HepG2 (cell line): ENCODE results near the gene CEBPB. TPM values are rescaled to one million over a fixed set of nuclear protein-coding genes. Genes with fewer than 3 reads are reported as not detected.

ENCODE experiments used
- polyA plus RNA-seq, 8 experiments: library from polyadenylated mRNA; depleted of rRNA in 3 of 8; stranded (reverse) in 7 of 8; unstranded in 1 of 8; fragments of >200 nt; fragmentation: Illumina TruSeq in 4 of 8; extraction: Trizol in 4 of 8; gene quantifications; 2 replicates each; pipeline versions ENCODE4 v1.2.1 to v1.2.3, GENCODE V29; 2011 to 2016; ENCODE audit warnings: low read depth in 4 of 8, missing spikeins in 1 of 8, mixed read lengths in 1 of 8; ENCODE audit not compliant: insufficient read depth in 1 of 8
- total RNA-seq, 5 experiments: library from RNA; depleted of rRNA; stranded (reverse); fragments of >200 nt; fragmentation: Illumina TruSeq; extraction: Trizol; gene quantifications; 2 replicates each; pipeline ENCODE4 v1.2.3, GENCODE V29; 2016; ENCODE audit warnings: low read depth in 1 of 5
- TF ChIP-seq, protein P1 (sequence below): sonication (generic); formaldehyde crosslinking; IDR thresholded peaks from 2 replicates; pipeline ENCODE4 v1.4.0; 2020; ENCODE audit warnings: missing genetic modification reagents
- TF ChIP-seq, protein P2 (sequence below), 2 experiments: sonication (generic) in 1 of 2; formaldehyde crosslinking in 1 of 2; IDR thresholded peaks; 2 replicates each; pipeline versions ENCODE4 v1.6.1 to v1.9.0; 2014 to 2022; ENCODE audit warnings: antibody characterized with exemption in 1 of 2, borderline replicate concordance in 1 of 2, inconsistent platforms in 1 of 2, low read depth in 1 of 2, missing genetic modification reagents in 1 of 2

Gene CEBPB
- total and polyA plus RNA-seq, 2 of the 13 experiments (the other 11 are each of a cell fraction or from before 2014, with no cell fraction given), result 18.5 to 28.2 TPM

DNA sequence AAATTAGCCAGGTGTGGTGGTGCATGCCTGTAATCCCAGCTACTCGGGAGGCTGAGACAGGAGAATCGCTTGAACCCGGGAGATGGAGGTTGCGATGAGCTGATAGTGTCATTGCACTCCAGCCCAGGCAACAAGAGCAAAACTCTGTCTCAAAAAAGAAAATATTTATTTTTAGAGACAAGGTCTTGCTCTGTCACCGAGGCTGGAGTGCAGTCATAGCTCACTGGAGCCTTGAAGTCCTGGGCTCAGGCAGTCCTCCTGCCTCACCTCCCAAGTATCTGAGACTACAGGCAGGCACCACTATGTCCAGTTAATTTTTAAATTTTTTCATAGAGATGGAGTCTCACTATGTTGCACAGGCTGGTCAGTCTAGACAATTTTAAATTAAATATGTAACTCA, 16.2 kb upstream of the CEBPB start (continued):
- TF ChIP-seq, protein P1, sequence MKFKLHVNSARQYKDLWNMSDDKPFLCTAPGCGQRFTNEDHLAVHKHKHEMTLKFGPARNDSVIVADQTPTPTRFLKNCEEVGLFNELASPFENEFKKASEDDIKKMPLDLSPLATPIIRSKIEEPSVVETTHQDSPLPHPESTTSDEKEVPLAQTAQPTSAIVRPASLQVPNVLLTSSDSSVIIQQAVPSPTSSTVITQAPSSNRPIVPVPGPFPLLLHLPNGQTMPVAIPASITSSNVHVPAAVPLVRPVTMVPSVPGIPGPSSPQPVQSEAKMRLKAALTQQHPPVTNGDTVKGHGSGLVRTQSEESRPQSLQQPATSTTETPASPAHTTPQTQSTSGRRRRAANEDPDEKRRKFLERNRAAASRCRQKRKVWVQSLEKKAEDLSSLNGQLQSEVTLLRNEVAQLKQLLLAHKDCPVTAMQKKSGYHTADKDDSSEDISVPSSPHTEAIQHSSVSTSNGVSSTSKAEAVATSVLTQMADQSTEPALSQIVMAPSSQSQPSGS (CRISPR knock-in tag), result no peak
- TF ChIP-seq, protein P2, sequence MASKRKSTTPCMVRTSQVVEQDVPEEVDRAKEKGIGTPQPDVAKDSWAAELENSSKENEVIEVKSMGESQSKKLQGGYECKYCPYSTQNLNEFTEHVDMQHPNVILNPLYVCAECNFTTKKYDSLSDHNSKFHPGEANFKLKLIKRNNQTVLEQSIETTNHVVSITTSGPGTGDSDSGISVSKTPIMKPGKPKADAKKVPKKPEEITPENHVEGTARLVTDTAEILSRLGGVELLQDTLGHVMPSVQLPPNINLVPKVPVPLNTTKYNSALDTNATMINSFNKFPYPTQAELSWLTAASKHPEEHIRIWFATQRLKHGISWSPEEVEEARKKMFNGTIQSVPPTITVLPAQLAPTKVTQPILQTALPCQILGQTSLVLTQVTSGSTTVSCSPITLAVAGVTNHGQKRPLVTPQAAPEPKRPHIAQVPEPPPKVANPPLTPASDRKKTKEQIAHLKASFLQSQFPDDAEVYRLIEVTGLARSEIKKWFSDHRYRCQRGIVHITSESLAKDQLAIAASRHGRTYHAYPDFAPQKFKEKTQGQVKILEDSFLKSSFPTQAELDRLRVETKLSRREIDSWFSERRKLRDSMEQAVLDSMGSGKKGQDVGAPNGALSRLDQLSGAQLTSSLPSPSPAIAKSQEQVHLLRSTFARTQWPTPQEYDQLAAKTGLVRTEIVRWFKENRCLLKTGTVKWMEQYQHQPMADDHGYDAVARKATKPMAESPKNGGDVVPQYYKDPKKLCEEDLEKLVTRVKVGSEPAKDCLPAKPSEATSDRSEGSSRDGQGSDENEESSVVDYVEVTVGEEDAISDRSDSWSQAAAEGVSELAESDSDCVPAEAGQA (IDR thresholded peaks at IDR 0.05; ENCODE audit: low read depth), result no peak
- TF ChIP-seq, protein P2 (CRISPR knock-in tag; IDR thresholded peaks at IDR 0.05; ENCODE audit: borderline replicate concordance), result no peak
- TF ChIP-seq, all 625 proteins: peak for 0
